GM21723 (cell line): ENCODE data around the gene BTBD3.

Source experiments
- ATAC-seq: cut with Tn5 transposase; IDR thresholded peaks from one replicate; pipeline ENCODE4 v1.9.1; 2021; ENCODE audit warnings: mild to moderate bottlenecking, moderate library complexity; ENCODE audit not compliant: unreplicated experiment

The BTBD3 gene

DNA sequence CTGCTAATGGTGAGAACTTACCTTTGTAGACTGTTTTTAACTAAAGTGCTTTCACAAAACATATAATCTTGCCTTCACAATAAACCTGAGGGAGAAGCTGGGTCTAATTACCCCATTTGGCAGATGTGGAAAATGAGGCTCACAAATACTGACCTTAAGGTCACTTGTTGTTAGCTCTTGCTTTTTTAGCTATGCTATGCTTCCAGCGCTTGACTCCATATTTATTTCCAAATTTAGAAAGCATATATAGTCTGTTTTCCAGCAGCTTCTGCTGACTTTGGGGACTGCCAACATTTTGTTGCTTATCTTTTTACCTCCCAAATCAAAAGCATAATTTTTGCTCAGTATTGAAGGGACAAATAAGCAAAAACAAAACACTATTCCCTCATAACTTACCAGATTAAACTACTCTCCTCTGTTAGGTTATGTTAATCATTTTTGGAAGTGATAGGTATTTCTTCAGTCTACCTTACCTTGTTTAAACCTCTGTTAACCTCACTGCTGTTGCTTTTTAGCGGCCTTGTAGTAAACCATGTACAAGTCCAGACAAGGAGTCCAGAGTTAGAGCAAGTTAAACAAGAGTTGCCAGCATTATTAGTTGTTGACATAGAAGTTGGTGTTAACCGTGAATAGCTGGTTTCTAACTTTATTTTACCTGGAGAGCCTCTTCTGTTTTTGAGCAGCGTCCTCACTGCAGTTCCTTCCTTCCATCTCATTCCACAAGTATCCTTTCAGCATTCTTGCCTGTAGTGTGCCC is 4.9 kb upstream of the BTBD3 start:
- ATAC-seq: no peak

DNA sequence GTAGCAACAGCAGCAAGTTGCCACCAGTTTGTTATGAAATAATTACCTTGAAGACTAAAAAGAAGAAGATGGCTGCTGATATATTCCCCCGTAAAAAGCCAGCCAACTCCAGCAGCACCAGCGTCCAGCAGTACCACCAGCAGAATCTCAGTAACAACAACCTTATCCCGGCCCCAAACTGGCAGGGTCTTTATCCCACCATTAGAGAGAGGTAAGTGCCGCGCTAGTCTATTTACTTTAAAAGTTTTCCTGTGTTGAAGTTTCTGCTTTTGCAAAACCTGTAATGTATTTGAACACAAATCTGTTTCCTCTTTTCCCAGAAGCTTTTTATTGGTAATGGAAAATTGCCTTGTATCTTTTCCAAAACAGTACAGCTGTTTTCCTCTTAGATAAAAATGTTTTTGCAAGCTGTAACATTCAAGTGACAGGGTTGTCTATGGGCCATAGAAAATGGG is 725 bp downstream of the BTBD3 start:
- ATAC-seq: no peak

DNA sequence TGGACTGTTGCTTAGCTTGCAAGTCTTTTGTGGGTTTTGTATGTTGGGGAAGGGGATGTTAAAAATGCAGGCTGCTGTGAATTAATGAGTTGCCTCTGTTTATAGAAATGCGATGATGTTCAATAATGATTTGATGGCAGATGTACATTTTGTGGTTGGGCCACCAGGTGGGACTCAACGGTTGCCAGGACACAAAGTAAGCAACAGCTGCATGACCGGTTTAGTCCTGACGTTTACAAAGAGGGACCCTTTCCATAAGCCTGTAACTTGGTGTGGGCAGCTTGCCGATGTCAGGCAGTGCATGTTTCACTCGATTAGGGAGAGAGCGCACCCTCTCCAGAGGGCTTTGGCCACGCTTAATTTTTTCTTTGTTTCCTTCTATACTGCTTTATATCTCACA is 1.3 kb downstream of the BTBD3 start:
- no peak for ATAC-seq

DNA sequence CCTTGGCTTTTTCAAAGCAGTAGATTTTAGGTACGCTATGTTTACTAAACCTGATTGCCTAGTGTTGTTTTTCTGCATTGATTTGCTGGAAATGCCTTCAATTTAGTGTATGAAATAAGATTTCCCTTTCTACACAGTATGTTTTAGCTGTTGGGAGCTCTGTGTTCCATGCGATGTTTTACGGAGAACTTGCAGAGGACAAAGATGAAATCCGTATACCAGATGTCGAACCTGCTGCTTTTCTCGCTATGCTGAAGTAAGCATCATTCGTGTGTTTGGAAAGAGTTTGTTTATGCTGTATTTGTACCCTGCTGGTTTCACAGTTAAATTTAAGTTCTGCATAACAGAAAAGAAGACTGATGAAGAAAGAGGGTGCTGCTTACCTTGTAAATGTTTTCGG is 1.9 kb downstream of the BTBD3 start:
- ATAC-seq: no peak

DNA sequence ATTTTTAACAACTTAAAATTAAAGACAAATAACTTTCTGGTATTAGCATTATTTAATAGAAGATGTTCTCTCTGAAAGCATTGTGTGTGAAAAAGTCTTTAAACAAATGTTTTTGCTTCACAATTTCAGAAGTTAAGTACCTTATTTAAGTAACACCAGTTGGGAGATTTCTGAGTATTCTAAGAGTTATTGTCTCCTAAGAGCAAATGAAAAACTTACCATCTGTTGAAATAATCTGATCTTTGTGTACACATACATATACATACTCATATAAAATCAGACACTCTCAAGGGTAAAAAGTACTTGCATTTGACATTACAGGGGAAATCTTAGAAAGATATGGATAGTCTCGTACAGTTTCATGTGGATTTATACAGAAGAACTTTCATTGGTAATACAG is 2.4 kb downstream of the BTBD3 start:
- no peak for ATAC-seq

DNA sequence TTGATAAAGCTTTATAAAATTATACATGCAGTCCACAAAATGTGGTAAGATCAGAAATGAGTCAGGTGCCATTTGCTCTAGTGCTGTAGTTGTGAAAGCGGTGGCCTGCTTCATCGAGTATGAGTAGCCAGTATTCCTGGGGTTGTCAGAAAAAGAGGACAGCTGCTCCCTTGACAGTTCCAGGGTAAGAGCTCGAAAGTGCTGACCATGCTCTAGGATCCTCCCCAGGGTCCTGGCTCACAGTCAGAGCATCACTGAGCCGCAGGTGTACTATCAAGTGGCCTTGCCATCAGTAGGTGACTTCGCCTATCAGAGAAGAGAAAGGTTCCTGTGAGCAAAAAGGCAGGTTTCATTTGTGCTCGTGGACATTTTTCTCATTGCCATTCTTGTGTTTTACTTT is 3.6 kb downstream of the BTBD3 start:
- no peak for ATAC-seq

DNA sequence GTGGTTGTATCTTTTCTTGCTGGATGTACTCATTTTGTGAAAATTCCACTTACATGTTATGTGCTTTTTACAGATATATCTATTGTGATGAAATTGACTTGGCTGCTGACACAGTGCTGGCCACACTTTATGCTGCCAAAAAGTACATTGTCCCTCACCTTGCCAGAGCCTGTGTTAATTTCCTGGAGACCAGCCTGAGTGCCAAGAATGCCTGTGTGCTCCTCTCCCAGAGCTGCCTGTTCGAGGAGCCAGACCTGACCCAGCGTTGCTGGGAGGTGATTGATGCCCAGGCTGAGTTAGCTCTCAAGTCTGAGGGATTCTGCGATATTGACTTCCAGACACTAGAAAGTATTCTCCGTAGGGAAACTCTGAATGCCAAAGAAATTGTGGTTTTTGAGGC is 4.9 kb downstream of the BTBD3 start:
- ATAC-seq: no peak

DNA sequence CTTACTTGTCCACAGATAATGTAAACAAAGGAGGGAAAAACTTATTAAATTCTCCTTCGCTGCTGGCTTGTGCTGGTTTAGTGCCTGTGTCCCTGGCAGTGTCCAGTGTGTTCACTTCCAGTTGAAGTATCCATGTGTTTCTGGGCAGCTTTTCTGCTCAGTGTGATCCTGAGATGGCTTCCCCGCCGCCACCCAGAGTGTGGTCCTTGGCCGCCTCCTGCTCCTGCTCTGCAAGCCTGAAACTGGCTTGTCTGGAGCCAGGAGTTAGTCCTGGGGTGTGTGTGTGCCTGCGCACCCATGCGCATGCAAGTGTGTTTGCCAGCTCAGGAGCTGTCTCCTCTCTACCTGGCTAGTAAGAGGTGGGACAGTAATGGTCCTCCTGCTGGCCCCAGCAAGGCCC is 7.2 kb downstream of the BTBD3 start:
- no peak for ATAC-seq

DNA sequence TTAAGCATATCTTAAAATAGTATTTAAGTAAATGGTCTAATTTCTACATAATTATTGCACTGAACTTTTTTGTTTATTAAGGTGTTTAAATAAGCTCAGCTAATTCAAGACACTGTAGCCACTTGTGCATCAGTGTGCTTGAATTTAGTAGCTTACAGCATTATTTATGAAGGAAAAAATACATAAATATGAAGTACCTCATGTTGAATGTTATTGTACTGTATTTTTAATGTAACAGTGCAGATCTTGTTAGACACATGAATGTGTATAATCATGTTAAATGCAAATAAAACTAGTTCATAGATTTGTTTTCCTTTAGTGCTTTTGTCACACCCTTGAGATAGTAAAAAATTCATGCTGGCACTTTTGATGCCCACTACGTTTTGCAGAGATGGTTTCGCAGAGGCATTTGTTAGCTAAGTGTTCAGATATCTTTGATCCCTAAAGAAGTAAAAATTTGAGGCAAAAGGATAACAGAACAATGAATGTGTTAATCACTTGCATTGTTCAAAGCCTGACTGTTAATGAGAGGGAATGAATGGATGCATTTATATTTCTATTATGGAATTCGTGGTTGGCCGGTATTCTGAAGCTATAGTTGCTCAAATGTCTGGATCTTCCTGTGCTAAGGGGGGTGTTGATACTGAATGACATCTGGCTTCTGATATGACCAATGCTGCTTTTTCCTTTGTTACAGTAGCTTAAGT is 8.8 kb downstream of the BTBD3 start:
- no peak for ATAC-seq

DNA sequence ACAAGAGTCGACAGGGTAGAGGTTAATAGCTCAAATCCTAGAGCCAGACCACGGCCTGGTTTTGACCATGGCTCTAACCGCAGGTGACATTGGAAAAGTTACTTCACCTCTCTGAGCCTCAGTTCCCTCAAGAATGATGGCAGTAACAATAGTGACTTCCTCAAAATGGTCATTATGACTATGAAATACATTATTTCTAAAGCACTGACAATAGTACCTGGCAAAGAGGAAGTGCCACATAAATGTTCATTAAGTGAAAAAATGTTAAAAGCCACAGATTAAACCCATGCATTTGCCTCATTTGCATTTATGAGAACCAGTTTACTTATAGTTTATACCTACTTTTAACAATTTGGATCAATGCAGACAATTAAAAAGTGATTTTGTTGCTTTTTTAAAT is 12.3 kb downstream of the BTBD3 start:
- no peak for ATAC-seq

DNA sequence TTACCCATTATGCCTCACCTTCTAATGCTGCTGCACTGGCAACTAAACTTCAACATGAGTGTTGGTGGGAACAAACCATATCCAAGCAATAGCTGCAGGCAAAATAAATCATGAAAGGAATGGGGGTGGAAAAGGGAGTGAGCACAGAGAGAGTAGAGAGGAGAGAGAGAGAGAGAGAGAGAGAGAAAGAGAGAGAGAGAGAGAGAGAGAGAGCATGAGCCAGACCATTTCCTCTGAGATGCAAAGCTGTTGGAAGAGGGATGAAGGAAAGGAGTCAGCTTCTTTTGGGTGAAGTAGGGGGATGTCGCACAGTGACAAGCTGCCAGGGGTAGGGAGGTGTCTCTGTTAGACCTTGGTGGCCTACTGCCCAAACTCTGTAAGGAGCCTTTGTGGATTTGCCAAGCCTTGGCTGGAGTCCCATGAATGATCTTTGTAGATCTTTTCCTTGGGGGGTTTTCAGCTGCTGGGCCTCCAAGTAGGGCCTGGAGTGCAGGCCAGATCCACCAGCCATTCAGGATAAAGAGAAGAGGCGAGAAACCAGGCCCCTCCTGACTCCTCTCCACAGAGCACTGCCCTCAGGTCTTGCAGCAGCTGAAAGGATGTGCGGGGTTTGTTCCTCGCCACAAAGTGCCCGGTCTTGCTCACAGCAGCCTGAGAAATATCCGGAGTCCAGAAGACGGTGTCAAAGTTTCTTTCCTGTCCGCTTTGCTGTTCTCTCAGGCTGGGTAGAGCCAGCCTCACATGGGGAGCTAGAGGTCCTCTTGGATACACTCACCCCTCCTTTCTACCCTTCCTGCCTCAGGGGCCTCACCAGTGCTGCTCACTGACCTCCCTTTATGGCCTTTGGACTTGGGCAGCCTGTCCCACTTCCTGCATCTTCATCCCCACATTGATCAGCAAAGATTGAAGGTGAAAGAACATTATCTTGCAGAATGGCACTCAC is 17.8 kb downstream of the BTBD3 start:
- no peak for ATAC-seq

DNA sequence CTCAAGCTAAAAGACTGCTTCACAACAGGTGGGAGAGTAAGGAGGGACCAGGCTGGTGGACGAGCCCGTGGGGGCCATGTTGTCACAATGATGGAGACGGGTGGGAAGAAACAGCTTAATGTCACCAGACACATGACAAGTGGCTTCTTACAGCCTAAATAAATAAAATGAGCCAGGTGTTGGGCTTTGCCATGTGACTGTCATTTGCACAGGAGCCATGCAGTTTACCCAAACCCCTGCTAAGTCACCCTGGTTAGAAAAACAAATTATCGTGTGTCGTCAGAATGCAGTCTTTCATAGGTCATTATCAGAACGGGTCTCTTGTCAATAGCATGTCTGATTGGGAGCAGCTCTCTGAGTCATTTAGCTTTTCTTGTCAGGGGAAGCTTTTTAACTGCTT is 18.5 kb downstream of the BTBD3 start:
- no peak for ATAC-seq

DNA sequence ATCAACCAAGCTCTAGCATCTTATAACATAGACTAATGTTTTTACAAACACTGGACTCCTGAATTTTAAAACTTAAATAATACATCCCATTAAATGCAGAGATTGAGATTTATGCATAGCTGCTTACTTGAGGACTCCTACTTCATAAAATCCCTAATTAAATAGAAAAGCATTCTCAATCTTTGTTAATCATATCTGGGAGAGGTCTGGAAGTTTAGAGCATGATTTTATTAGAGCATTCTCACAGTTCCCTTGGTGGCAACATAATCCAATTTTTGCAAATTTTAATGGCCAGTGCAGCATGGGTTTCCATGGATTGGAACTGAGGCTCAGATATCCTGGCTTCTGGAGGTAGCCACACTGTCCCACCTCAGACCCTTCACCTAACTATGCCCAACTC is 19.5 kb downstream of the BTBD3 start:
- no peak for ATAC-seq

DNA sequence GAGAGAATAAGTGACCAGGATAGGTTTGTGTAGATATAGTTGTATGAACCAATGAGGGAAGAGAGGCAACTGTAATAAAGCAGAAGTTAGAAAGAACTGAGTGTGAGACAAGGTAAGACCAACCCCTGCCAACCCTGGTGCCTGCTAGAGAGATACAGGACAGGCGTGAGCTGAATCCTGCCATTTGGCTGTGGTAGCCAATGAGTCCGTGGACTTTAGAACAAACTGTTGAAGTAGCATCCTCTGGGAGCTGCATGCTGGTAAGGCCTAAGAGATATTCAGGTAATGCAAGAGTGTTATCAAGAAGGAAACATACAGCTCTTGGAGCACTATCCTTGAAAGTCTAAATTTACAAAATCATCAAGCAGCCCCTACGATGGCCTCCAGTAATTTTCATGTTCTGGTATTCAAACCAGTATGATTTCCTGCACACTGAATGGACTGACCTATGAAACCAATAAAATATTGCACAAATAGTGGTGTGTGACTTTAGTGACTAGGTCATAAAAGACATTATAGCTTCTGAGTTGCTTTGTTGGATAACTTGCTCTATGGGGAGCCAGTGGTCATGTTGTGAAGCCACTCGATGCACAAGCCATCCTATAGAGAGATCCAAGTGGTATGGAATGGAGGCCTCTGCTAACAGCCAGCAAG is 24.0 kb downstream of the BTBD3 start:
- ATAC-seq: no peak

DNA sequence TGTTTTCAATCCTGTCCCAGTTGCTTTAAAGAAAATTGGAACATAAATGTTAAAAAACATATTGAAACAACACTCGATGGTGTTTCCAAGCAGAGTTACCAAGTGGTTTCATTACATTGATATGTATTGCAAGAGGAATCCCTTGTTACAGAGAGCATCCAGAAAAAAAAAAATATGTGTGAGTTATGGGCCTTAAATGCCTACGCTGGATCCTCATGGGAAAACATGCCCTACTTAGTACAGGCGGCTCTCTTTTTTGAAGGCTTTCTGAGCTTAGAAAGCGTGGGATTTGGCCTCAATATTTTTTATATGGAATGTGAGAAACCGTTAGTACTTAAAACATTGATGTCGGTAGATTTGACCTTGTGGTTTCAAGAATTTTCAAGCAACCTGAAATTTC is 26.1 kb downstream of the BTBD3 start:
- ATAC-seq: no peak

DNA sequence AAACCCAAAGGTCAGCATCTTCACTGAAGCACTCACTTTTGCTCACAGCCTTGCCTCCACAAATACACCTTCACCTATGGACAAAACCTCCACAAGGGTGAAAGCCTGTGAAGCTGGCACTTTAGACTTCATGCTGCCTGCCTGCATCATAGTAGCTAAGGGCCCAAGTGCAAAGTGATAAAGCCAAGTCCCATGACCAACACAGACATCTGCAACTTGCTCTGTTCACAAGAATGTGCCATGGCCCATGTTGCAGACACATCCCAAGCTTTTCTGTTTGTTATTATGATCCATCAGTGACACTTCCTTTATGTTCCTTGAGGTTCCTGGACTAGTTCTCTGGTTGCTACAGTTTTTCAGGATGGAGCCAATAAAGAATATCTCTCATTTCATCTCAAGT is 31.1 kb downstream of the BTBD3 start:
- ATAC-seq: no peak

DNA sequence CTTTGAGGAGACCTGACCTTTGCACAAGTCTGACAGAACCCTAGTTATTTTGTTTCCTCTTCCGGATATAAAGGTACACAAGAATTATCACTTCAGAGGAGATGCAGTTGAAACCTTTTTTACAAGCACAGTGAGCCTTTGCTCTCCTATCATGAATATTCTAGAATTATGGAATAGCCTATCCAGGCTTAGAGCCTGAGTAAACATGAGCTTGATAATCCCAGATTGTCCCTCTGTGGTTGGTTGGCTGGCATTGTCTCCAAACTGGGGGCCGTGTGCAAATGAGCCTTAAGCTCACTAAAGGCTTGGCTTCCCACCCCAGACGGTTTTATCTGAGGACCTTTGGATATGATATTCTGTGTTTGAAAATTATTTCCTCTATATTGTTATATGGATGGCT is 32.0 kb downstream of the BTBD3 start:
- no peak for ATAC-seq

DNA sequence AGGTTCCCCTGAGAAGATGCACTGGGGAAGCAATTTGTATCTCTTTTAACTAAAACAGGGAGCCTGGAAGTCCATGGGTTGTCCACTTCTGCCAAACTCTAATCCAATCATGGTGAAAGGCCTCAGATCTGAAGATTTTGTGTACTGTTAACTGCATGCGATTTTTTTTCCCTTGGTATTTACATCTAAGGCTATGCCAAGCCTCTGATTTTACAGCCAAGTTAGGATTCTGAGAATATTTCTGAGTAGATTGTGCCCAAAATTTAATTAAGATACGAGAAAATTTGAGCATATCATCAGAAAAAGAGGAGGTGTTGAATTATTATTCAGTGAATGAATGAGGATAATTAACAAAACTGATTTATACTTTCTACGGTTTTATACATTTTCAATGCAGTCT is 34.0 kb downstream of the BTBD3 start:
- ATAC-seq: no peak

DNA sequence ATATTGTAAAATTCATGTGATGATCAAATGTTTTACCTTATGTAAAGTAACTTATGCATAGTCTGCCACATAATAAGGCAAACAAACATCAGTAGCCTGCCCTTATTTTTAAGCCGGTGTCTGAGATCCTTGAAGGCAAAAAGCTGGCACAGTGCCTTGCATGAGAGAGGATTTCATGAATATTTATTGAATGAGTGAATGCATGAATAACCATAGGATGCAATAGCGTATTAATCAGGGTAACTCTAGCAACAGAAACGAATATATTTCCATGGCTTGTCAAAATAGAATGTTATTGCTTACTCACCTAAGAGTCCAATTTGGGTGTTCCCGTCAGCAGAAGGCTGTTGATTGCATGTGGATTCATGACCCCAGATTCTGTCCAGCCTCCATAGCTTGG is 34.9 kb downstream of the BTBD3 start:
- no peak for ATAC-seq

DNA sequence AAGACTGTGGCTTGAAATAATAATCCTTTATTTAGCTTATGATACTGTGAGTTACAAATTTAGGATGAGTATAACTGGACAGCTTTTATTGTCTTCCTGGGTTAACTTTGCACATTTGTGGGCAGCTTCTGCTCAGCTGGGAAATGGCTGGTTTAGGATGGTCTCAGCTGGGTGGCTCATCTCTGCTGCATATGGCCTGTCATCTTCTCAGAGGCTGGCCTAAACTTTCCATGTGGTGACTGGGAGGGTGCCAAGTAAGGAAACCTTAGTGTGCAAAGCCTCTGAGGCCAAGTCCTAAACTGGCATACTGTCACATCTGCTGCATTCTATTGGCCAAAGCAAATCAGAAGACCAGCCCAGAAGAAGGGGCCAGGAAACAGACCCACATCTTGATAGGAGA is 40.2 kb downstream of the BTBD3 start:
- no peak for ATAC-seq

DNA sequence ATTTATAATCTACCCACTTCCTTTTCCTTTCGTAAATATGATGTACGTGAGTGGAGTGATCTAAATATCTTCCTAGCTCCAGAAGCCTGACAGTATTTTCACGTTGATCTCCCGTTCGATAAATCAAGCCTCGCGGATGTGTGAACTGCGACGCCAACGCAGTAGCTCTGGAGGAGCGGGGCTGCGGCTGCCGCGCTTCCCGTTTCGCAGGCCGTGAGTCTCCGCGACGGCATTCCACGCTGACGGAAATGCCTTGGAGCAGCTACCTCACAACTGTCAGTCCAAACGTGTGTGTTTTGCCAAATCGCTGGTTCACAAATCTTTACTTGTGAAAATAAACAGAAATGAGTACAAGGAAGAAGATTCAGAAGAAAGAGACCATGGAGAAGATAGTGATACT is 41.2 kb downstream of the BTBD3 start:
- ATAC-seq: no peak
